ENCODE data around the gene SLC29A3.

The SLC29A3 gene

DNA sequence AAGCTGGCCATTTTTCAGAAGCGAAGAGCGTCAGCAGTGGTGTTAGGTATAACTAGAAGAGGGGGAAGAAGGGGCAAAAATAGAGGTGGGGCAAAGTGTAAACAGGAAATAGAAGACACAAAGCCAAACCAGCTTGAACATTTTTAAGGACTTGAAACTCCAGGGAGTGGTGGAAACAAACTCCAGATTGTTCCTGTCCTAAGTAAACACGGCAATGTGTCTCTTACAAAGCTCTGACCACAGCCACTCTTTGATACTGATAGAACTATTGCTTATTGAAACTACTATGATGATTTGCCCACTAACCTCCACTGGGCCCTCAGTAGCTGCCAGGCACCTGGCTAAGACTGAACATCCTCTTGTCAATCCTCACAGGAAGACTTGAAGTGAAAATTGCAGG lies 56.9 kb downstream of the SLC29A3 start:
- DNase-seq (ENCODE audit: low read depth, low spot score): no peak
- POLR2A ChIA-PET: interaction anchor here (1.7 kb wide), 1 partner anchor 11 kb away, joined by 6 read pairs; no protein-coding TSS in a partner anchor
- no peak overlapping the region for H3K4me3 ChIP-seq (ENCODE audit: low read depth, low read length)
- TF ChIP-seq, protein P1, sequence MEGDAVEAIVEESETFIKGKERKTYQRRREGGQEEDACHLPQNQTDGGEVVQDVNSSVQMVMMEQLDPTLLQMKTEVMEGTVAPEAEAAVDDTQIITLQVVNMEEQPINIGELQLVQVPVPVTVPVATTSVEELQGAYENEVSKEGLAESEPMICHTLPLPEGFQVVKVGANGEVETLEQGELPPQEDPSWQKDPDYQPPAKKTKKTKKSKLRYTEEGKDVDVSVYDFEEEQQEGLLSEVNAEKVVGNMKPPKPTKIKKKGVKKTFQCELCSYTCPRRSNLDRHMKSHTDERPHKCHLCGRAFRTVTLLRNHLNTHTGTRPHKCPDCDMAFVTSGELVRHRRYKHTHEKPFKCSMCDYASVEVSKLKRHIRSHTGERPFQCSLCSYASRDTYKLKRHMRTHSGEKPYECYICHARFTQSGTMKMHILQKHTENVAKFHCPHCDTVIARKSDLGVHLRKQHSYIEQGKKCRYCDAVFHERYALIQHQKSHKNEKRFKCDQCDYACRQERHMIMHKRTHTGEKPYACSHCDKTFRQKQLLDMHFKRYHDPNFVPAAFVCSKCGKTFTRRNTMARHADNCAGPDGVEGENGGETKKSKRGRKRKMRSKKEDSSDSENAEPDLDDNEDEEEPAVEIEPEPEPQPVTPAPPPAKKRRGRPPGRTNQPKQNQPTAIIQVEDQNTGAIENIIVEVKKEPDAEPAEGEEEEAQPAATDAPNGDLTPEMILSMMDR (IDR thresholded peaks at IDR 0.05; ENCODE audit: insufficient read depth, low read length, missing control alignments): no peak
- CTCF ChIA-PET: interaction anchor here (1.1 to 7.4 kb wide), 8 partner anchors 8 to 194 kb away, joined by 3 to 54 read pairs (median 6); partner anchors contain the start of gene SLC29A3

DNA sequence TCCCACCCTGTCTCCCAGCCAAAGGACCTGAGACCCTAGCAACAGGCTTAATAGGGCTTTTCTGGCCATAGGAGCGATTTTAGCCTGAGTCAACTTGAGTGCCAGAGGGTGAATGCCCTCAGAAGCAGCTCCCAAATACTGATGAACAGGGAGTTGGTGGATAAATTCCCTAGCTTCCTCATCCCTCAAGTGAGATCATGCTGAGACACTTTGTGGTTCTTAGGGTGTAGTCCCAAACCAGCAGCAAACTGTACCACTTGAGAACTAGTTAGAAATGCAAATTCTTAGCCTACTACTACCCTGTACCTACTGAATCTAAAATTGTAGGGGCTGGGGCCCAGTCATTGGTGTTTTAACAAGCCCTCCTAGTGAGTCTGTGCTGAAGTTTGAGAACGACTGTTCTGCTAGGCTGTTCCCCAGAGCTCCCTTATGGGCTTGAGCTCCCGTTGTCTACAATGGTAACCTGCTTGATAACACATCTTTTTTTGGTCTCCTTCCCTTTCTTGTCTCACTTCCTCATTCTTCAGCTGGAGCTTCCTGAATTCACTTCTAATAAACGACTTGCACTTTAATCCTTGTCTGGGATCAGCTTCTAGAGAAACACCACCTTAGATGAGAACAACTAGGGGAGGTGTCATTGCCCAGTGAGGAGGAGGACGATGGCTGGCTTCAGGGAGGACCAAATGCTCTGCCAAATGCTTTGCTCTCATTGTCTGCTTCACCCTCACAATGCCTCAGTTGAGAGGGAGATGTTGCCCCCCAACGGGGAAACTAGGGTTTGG lies 59.5 kb downstream of the SLC29A3 start:
- DNase-seq (ENCODE audit: low read depth, low spot score): no peak
- CTCF ChIA-PET: interaction anchor here (0.7 to 2.8 kb wide), 10 partner anchors 9 to 518 kb away, joined by 3 to 14 read pairs (median 3); no protein-coding TSS in a partner anchor

DNA sequence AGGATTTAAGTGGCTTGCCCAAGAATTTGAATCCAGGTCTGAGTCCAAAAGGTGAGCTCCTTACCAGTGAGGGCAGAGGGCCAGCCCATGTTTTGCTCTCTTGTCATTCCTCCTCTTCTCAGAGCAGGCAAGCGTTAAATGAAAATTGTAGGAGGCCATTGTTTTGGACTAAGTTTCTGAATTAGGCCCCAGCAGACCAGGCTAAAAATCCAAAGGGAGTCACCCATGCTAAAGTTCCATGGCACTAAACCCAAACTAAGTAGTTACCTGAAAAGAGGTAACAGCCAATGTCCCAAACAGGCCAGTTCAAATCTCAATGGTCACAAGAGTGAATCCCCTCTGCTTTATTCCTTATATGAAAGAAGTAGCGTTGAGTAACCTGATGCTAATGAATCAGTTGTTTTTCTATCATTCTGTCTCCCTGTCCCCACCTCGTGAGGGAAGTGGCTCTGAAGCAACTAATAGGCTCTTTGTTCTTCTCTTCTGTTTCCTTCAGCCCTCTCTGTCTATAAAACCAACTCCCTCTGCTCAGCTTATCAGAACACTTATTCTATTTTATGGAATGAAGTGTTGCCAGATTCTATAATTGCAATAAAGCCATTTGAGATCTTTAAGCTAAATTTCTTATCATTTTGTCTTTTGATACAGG lies 60.2 kb downstream of the SLC29A3 start:
- DNase-seq (ENCODE audit: low read depth, low spot score): no peak
- TF ChIP-seq, protein P1 (IDR thresholded peaks at IDR 0.05; ENCODE audit: insufficient read depth, low read length, missing control alignments): no peak
- CTCF ChIA-PET: interaction anchor here (0.7 to 2.4 kb wide), 7 partner anchors 8 to 517 kb away, joined by 3 to 7 read pairs (median 3); no protein-coding TSS in a partner anchor
- POLR2A ChIA-PET: no interaction called here
- H3K4me3 ChIP-seq (ENCODE audit: low read depth, low read length): no peak overlapping the region

More for the DNA sequence above, 59.5 kb downstream of the SLC29A3 start:
- H3K4me3 ChIP-seq (ENCODE audit: low read depth, low read length): no peak overlapping the region
- TF ChIP-seq, protein P1 (IDR thresholded peaks at IDR 0.05; ENCODE audit: insufficient read depth, low read length, missing control alignments): no peak
- POLR2A ChIA-PET: no interaction called here

DNA sequence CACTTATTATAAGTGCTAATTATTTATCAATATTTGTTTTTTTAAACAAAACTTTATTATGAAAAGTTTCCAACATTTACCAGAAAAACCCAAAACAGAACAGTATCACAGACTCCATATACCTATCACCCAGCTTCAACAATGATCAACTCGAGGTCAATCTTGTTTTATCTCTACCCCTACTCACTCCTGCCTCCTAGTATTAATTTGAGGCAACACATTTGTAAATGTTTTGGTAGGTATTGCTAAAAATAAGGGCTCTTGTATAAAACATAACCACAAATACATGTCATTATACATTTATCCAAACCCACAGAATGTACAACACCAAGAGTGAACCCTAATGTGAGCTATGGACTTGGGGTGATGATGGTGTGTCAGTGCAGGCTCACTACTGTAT lies 61.8 kb downstream of the SLC29A3 start:
- DNase-seq (ENCODE audit: low read depth, low spot score): no peak
- H3K4me3 ChIP-seq (ENCODE audit: low read depth, low read length): no peak overlapping the region
- TF ChIP-seq, protein P1 (IDR thresholded peaks at IDR 0.05; ENCODE audit: insufficient read depth, low read length, missing control alignments): no peak
- CTCF ChIA-PET: interaction anchor here (0.8 to 5.8 kb wide), 9 partner anchors 7 to 229 kb away, joined by 3 to 54 read pairs (median 4); partner anchors contain the start of gene SLC29A3
- POLR2A ChIA-PET: no interaction called here

DNA sequence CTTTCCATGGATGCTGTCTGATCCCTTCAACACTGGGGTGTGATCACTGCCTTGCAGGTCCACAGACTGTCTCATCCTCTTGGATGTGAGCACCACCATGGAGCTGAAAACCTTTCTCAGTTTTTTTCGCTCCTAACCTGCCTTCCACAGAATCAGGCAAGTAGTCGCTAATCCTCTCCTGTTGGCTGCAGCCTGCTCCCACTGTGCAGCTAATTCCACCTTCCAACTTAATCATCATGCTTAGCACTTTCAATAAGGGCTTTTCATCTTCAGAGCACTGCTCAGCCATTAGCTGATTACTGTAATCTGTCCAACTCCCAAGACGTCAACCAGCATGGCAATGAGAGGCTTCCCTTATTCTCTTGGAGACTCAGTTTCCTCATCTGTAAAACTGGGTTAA lies 62.6 kb downstream of the SLC29A3 start:
- H3K4me3 ChIP-seq (ENCODE audit: low read depth, low read length): no peak overlapping the region
- CTCF ChIA-PET: interaction anchor here (0.8 to 5.8 kb wide), 12 partner anchors 8 to 324 kb away, joined by 3 to 54 read pairs (median 4); partner anchors contain the start of gene SLC29A3
- POLR2A ChIA-PET: no interaction called here
- DNase-seq (ENCODE audit: low read depth, low spot score): no peak
- TF ChIP-seq, protein P1 (IDR thresholded peaks at IDR 0.05; ENCODE audit: insufficient read depth, low read length, missing control alignments): no peak

DNA sequence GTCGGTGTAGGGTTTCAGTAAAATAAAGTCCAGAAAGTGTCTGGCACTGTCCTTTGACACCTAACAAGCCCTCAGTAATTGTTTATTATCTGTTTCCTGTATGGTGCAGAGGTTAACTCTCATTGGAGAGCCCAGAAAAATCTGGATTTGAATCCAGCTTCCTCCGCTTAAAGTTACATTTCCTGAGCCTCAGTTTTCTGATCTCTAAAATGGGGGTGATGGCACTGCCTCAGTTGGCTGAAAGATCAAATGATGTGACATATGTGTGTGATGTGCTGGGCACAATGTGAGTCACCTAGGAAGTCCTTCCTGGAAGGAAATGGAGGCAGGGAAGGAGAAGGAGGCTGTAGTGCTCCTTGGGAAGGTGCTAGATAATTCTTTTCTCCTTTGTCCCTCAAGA lies 63.0 kb downstream of the SLC29A3 start:
- TF ChIP-seq, protein P1 (IDR thresholded peaks at IDR 0.05; ENCODE audit: insufficient read depth, low read length, missing control alignments): no peak
- H3K4me3 ChIP-seq (ENCODE audit: low read depth, low read length): no peak overlapping the region
- CTCF ChIA-PET: interaction anchor here (0.9 to 5.8 kb wide), 12 partner anchors 8 to 324 kb away, joined by 3 to 54 read pairs (median 4); partner anchors contain the start of gene SLC29A3
- POLR2A ChIA-PET: no interaction called here
- DNase-seq (ENCODE audit: low read depth, low spot score): no peak

Data from AG04449 (cell line).